SK-N-SH (cell line): Measurements from ENCODE around the gene RPL9.

Experiments used
- EP300 ChIP-seq, 2 experiments: IDR thresholded peaks; 2 replicates each; pipeline versions ENCODE4 v1.4.0 to v1.6.1; 2012; ENCODE audit warnings: borderline replicate concordance in 1 of 2, low read depth in 1 of 2, low read length in 1 of 2
- EZH2phosphoT487 ChIP-seq: fragments of 200-600 bp; sonication (generic); IDR thresholded peaks from 2 replicates; pipeline ENCODE4 v1.6.1; 2017; ENCODE audit warnings: low read depth, mixed run types, mild to moderate bottlenecking, antibody characterized with exemption, moderate library complexity, borderline replicate concordance
- GABPA ChIP-seq: IDR thresholded peaks from 2 replicates; pipeline ENCODE4 v1.4.0; 2012; ENCODE audit warnings: low read depth, mild to moderate bottlenecking
- RAD21 ChIP-seq: IDR thresholded peaks from 2 replicates; pipeline ENCODE4 v1.6.1; 2012; ENCODE audit warnings: mild to moderate bottlenecking, low read length
- TAF1 ChIP-seq: IDR thresholded peaks from 2 replicates; pipeline ENCODE4 v1.6.1; 2012; ENCODE audit warnings: low read depth, mild to moderate bottlenecking, low read length, moderate library complexity, borderline replicate concordance
- TF ChIP-seq, protein P1 (sequence below): fragments of 150-350 bp; IDR thresholded peaks from 2 replicates; pipeline ENCODE4 v1.6.1; 2017; ENCODE audit warnings: antibody characterized with exemption, low read length, low read depth, borderline replicate concordance
- TF ChIP-seq, protein P2 (sequence below): fragments of 200-600 bp; sonication (generic); IDR thresholded peaks from 2 replicates; pipeline ENCODE4 v1.6.1; 2017; ENCODE audit warnings: antibody characterized with exemption, mild to moderate bottlenecking, moderate library complexity
- TF ChIP-seq, protein P3 (sequence below): IDR thresholded peaks from 2 replicates; pipeline ENCODE4; 2012

DNA sequence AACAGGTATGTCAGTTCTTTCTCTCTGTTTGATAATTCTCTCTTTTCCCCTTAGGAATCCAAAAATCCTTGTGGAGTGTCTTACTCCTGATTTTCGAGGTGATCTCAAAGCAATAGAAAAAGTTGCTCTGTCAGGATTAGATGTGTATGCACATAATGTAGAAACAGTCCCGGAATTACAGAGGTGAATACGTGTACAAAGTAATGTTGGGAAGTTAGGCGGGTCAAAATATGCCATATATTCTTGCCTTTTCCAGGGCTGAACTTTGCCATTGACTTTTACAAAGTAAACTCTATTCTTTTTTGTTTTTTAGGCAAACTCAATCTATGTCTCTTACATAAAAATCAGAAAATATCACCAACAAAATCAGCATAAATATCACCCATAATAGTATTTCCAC is 8.7 kb upstream of the RPL9 start:
- TF ChIP-seq RAD21, result no peak
- TF ChIP-seq, protein P1, sequence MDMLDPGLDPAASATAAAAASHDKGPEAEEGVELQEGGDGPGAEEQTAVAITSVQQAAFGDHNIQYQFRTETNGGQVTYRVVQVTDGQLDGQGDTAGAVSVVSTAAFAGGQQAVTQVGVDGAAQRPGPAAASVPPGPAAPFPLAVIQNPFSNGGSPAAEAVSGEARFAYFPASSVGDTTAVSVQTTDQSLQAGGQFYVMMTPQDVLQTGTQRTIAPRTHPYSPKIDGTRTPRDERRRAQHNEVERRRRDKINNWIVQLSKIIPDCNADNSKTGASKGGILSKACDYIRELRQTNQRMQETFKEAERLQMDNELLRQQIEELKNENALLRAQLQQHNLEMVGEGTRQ, result no peak
- TF ChIP-seq, protein P2, sequence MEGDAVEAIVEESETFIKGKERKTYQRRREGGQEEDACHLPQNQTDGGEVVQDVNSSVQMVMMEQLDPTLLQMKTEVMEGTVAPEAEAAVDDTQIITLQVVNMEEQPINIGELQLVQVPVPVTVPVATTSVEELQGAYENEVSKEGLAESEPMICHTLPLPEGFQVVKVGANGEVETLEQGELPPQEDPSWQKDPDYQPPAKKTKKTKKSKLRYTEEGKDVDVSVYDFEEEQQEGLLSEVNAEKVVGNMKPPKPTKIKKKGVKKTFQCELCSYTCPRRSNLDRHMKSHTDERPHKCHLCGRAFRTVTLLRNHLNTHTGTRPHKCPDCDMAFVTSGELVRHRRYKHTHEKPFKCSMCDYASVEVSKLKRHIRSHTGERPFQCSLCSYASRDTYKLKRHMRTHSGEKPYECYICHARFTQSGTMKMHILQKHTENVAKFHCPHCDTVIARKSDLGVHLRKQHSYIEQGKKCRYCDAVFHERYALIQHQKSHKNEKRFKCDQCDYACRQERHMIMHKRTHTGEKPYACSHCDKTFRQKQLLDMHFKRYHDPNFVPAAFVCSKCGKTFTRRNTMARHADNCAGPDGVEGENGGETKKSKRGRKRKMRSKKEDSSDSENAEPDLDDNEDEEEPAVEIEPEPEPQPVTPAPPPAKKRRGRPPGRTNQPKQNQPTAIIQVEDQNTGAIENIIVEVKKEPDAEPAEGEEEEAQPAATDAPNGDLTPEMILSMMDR, result no peak
- TF ChIP-seq EZH2phosphoT487, result no peak
- no peak for TF ChIP-seq TAF1
- no peak for TF ChIP-seq GABPA
- TF ChIP-seq, protein P3, sequence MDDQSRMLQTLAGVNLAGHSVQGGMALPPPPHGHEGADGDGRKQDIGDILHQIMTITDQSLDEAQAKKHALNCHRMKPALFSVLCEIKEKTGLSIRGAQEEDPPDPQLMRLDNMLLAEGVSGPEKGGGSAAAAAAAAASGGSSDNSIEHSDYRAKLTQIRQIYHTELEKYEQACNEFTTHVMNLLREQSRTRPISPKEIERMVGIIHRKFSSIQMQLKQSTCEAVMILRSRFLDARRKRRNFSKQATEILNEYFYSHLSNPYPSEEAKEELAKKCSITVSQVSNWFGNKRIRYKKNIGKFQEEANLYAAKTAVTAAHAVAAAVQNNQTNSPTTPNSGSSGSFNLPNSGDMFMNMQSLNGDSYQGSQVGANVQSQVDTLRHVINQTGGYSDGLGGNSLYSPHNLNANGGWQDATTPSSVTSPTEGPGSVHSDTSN, result no peak
- TF ChIP-seq EP300 (IDR thresholded peaks at IDR 0.05; ENCODE audit: borderline replicate concordance in 1 of 2, low read depth in 1 of 2, low read length in 1 of 2), result no peak
